HG02943 (cell line): ENCODE data around the gene C20orf141.
"Not testable (repeated sequence)": the region's sequence is repeated elsewhere in the genome, so short reads cannot be mapped to it uniquely, and the experiment has no call there.

Experiments
- ATAC-seq: cut with Tn5 transposase; IDR thresholded peaks from one replicate; pipeline ENCODE4 v1.9.1; 2021; ENCODE audit warnings: mild to moderate bottlenecking, low read depth, moderate library complexity; ENCODE audit not compliant: unreplicated experiment

Gene C20orf141

DNA sequence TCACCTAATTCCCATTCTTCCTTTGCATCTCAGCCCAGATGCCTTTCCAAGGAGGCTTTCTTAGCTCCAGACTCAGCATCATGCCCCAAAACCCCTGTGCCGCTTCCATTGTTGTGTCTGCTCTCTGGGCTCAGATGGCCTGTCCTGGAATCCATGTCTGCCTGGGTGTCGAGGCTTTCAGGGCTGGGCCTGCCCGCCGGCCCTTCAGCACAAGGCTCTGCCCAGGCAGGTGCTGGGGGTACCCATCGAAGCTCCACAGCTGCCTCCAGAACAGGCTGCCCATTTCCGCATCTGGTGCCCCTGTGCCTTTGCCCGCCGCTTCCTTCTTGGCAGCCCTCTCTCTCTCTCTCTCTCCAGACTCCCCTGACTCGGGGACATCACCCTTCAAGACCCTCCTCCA lies 15.5 kb upstream of the C20orf141 start:
- ATAC-seq: no peak

DNA sequence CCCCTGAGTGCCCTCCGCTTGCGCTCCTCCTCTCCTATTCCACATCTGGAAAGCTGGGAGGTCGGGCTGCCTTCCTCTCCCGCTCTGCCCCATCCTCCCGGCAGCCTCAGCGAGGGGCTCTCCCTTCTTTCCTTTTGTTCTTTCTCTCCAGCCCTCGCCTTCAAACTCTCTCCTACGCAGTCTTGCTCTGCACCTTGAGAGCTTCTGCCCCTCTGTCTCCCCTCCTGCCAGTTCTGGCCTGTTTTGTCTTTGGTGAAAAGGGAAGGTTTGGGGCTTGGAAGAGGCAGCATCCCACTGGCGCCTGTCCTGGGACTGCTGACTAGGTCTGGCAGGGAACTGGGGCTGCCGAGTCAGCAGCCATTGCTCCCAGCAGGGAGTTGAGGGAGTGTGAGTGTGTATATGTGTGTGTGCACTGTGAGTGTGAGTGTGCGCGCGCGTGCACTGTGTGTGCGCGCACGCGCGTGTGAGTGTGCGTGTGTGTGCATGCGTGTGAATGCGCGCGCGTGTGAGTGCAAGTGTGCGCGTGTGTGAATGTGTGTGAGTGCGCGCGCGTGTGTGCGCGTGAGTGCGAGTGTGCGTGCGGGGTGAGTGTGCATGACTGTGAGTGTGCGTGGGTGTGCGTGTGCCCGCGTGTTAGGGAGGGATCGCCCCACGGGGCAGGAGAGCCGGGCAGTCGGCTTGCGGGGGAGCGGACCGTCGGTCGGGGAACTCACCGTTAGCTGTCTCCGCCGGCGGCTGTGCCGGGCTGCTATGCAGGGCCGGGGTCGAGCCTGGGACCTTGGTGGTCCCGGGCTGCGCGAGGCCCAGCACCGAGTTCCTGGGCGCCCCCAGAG lies 14.9 kb upstream of the C20orf141 start:
- no peak for ATAC-seq

DNA sequence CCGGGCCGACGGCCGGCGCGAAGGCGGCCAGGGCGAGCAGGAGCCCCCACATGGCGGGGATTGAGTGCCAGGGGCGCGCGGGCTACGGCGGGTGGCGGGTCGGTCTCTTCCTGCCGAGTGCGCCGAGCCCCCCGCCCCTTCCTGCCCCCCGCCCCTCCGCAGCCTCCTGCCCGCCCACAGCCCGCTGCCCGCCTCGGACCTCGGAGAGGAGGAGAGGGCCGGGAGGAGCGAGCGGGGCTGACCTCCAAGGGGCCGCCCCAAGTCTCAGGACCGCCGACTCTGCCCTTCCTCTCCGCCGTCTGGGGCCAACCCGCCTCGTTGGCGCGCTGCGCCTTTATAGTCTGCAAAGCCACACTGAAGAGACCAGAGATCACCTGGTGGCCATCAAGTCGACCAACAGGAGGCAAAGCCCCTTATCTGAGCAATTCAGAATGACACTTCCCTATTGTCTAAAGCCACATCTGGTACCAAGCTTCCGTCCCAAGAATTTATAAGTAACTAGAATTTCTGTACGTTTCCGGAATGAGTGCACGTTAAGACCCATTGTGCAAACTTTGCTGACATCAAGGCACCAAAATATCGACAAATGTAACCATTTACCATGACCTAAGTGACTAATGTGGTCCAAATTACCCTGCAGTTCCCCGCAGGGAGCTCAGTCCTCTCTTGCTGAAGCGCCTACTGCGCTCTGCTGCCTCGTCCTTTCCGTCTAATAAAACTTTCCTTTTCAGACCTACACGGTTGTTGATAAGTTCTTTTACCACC lies 14.1 kb upstream of the C20orf141 start, which contains the start of gene CPXM1:
CPXM1 (minus strand) TSS at position 107 of the 765 bp plus-strand sequence; CDS start at position 52, 55 bp downstream.
- ATAC-seq: peak; percentile 71

DNA sequence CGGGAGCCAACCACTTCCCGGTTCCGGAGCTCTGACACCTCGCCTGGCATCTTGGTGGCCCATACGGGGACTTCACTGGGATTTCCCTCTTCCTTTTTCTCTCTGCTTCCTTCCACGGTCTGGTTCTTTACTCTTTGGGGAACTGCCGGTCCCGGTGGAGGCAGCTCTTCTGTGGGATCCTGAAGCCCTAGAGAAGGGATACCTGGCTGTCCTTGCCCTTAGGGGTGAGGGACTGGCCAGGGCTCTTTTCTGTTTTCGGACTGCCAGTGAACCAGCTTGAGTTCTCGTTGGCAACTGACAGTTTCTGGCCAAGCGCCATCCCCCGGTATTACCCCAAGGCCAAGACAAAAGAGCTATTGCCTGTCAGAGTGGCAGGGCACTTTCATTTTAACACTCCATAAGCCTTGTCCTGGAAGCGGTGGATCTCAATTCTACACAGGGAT lies 13.5 kb upstream of the C20orf141 start:
- no peak for ATAC-seq

DNA sequence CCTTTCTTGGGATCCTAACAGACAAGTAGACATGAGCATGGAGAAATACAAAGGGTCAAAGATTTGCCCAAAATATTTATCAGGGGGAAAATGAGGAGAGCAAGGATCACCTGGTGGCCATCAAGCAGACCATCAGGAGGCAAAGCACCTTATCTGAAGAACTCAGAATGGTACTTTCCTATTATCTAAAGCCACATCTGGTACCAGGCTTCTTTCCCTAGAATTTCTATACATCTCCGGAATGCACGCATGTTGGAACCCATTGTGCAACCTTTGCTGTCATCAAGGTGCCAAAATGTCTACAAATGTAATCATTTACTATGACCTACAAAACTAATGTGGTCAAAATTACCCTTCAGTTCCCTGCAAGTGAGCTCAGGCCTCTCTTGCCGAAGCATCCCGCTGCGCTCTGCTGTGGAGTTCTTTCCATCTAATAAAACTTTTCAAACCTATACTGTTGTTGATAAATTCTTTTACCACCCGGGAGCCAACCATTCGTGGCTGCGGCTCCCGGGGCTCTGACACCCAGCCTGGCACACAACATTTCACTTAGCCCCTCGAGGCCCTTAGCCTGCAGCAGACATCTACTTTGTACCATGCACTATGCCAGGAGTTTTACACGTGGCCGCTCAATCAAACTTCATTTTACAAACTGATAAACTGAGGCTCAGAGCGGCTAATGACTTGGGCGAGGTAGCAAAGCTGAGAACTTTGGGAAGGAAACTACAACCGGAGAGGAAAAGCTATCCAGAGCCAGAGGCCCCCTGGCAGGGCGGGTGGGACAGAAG lies 10.6 kb upstream of the C20orf141 start:
- no peak for ATAC-seq

DNA sequence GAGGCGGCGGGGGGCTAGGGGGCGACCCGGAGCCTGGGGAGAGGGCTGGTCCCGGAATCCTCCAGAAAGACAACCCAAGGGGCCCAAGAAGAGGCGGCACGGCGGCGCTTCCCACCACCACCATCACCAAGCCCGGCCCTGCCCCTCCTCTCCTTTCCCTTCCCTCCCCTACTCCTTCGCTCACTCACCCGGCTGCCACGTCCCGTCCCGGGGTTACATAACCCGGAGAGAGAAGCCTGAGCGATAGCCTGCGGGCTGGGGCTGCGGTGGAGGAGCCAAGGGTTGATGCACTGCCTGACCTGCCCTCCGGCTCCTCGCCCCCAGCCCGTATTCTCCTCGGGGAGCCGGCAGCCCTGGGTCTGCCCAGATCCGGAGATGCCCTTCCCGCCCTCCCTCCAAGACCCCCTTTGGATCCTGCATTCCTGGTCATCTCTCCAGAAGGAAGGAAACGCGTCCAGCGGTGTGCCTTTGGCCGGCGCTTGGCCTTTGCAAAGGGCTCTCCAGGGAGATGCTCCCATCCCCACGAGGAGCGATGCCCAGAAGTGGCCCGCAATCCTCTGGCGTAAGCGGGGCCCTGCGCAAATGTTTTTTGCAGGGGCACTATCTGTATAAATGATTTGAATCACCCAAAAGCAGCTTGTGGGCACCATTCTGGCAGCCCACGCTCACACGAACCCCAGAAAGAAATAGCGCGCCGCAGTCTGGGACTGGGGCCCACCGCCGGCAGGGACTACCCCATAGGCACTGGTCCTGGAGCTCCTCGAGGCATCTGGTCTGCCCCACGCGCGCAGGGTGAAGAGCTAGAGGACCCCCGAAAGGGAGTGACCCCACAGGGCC lies 9.7 kb upstream of the C20orf141 start:
- ATAC-seq: no peak

DNA sequence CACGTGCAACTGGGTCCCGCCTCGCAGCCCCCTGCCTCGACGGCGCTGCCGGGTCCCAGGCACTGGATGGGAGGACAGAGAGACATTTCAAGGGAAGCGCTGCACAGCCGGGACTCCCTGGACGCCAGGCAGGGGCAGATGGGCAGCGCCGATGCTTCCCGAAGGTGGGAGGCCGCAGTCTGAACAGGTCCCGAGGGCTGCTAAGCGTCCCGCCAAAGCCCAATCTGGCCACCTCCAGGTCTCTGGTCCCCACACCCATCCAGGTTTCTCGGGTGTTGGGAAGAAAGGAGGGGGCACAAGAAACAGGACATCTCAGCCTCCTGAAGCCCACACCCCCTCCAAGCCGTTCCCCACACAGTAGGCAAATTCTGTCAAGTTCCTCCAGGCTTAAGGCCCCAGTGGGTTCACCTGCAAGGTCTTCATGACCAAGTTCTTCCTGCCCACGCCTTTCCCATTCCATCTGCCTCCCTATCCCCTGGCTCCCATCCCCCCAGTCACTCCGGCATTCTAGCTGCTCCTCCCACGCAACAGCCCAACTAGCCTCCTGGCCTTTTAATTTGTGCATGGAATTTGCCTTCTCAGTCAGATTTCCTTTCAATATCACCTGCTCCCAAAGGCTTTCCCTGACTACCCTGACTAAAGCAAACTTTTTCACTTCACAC lies 9.0 kb upstream of the C20orf141 start:
- no peak for ATAC-seq

DNA sequence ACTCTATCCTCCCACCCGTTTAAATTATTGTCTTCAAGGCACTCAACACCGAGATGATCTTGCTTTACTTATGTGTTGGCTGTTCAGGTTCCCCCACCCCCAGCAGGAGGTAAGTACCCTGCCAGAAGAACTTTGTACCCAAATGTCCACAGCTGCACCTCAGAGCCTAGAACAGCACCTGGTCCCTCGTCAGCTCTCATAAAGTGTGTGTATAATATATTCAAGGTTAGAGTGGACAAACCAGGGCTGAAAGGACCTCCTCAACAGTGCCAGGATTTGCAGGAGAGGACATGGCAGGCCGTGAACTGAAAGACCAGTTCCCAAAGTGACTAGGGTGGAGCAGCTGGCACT lies 8.5 kb upstream of the C20orf141 start:
- ATAC-seq: no peak

DNA sequence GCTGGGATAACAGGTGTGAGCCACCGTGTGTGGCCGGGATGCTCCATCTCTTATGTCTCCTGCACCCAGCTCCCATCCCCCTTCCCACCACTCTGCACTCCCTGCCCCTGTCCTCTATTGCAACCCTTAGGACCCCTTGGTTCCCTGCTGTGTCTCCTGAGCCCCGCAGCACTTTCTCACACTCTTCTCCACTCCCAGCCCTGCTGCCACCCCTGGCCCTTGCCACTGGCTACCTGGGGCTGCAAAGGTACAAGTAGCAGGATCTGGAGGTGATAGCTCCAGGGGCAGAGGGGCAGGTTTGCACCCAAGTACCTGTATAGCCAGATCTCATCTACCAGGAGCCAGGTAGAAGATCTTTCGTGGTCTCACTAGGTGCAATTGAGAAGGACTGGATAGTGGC lies 7.8 kb upstream of the C20orf141 start:
- no peak for ATAC-seq

DNA sequence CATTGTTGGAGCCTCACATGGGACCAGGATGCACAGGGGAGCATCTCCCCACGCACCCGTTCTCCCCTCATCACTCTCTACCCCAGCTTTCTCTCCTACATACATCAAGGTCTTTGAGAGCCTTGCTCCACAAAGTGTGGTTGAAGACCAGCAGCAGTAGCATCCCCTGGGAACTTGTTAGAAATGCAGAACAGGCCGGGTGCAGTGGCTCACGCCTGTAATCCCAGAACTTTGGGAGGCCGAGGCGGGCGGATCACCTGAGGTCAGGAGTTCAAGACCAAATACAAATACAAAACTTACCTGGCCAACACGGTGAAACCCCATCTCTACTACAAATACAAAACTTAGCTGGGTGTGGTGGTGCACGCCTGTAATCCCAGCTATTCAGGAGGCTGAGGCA lies 6.9 kb upstream of the C20orf141 start:
- not testable (repeated sequence) for ATAC-seq

DNA sequence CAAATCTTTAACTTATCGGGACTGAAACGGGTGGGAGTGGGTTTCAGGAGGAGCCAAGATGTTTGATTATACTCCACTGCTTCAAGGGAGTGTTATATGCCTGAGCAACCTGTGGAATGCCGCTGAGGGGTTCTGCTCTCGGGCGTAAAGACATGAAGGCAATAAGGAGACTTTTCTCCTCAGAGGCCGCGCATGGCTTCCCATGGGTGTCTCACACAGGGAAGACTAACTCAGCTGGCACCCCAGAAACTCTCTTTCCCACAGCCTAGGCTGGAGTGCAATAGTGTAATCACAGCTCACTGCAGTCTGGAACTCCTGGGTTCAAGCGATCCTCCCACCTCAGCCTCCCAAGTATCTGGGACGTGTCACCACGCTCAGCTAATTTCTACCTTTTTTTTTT lies 5.1 kb upstream of the C20orf141 start:
- ATAC-seq: no peak

DNA sequence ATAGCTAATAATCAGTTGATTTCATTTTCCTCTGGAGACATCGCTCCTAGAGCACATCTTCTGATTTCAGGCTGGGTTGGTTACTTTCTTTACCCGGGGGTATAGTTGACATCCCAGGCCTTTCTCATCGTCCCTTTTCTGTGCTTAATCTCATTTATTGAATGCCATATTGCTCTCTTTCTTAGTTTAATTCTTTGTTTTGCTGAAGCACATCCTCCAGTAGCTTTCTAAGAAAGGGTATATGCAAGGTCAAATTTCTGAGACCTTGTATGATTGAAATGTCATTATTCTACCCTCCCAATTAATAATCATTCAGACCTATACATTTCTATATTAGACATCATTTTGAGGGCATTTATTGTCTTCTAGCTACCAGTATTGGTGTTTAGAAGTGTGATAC lies 2.6 kb upstream of the C20orf141 start:
- ATAC-seq: no peak

DNA sequence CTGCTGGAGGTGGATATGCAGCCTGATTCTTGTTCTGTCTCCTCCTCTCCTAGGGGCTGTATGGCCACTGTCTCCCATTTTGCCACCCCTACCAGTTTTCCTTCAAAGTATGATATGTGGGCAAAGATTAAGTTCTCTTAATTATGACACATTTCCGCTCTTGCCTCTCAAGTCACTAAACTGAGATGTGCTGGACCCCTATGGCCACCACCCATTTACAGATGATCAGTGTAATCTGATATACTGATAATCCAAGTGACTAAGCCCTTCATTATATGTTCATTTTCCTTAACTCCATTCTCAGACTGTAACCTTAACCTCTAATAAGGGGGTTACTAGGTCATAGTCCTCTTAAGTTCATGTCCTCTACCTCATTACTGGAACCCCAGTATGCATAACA lies 711 bp upstream of the C20orf141 start:
- no peak for ATAC-seq

DNA sequence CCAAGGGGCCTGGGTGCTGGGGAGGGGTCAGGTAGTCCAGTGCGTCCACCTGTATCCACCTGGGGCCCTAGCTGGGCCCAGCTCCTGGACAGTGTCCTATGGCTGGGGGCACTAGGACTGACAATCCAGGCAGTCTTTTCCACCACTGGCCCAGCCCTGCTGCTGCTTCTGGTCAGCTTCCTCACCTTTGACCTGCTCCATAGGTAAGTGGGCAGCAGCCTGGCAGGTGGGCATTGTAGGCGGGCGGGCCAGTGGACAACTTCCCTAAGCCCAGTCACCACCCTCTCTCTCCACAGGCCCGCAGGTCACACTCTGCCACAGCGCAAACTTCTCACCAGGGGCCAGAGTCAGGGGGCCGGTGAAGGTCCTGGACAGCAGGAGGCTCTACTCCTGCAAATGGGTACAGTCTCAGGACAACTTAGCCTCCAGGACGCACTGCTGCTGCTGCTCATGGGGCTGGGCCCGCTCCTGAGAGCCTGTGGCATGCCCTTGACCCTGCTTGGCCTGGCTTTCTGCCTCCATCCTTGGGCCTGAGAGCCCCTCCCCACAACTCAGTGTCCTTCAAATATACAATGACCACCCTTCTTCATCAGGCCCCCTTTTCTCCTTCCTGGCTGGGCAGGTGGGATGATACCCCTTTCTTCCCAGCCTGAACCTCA lies 584 bp downstream of the C20orf141 start:
- ATAC-seq: no peak

DNA sequence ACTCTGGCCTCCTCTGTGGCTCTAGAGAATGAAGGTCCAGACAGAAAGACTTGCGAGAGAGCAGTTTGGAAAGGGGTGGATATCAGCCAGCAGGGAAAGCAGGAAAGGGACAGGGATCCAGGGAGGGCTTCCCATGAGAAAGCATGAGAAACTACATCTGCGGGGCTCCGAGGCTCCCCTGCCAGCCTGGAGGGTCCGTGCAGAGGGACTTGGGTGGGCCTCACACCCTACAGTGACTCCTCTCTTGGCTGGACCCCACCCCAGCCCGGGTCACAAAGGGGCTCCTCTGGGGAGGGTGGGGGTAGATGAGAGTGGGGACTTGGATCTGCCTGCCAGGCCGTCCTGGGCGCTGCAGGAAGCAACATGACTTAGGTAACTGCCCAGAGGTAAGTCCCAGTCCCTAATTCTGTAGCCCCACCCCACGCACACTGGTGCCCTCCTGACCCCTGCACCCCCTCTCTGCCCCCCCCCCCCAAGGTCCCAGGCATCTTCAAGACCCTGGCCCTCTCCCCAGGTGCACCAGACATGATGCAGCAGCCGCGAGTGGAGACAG lies 1.3 kb downstream of the C20orf141 start, which contains the start of gene TMEM239:
TMEM239 (plus strand) TSS at position 335 of the 553 bp plus-strand sequence; CDS start at position 526, 191 bp downstream.
- ATAC-seq: no peak

DNA sequence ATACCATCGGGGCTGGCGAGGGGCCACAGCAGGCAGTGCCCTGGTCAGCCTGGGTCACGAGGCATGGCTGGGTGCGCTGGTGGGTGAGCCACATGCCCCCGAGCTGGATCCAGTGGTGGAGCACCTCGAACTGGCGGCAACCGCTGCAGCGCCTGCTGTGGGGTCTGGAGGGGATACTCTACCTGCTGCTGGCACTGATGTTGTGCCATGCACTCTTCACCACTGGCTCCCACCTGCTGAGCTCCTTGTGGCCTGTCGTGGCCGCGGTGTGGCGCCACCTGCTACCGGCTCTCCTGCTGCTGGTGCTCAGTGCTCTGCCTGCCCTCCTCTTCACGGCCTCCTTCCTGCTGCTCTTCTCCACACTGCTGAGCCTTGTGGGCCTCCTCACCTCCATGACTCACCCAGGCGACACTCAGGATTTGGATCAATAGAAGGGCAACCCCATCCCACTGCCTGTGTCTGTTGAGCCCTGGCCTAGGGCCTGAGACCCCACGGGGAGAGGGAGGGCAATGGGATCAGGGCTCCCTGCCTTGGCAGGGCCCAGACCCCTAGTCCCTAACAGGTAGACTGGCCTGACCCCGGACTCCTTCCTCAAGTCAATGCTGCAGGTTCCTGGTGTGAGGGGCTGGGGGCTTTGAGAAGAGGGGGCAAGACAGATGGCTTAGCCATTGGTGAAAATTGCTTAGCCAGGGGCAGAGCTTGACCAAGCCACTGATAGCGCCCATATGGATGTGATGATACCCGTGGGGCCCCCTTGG lies 2.0 kb downstream of the C20orf141 start:
- ATAC-seq: no peak

DNA sequence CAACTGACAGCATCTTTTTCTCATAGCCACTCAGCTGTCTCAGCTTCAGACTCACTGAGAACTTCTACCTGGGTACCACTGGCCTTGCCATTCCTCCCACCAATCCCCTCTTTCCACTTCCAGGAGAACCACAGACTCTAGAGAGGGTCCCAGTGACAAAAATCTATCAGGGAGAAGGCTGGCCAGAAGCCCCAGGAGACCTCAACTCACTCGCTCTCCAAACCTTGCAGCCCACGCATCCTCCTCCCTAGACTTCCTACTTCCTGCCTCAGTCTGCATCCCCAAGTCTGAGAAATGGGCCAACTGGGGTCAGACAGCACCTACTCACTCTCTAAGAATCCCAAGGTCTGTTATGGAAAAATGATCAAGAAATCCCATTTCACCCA lies 2.5 kb downstream of the C20orf141 start:
- no peak for ATAC-seq
